GM23338 (cell line): ENCODE data around the gene SLC16A6.

ENCODE experiments used
- CREB1 ChIP-seq: fragments of 250-450 bp; sonication (Bioruptor Pico); IDR thresholded peaks from 2 replicates; pipeline ENCODE4 v1.5.0; 2020; ENCODE audit warnings: low read depth, mild to moderate bottlenecking, moderate library complexity
- CTCF ChIP-seq, 2 experiments: fragments of 200-600 bp in 1 of 2; sonication (generic) in 1 of 2; conservative IDR thresholded peaks; 2 replicates each; pipeline versions ENCODE4 v1.5.1 to v1.6.1; 2016 to 2017; ENCODE audit warnings: antibody characterized with exemption in 2 of 2, low read depth in 2 of 2, mild to moderate bottlenecking in 2 of 2, moderate library complexity in 1 of 2
- ETS1 ChIP-seq: IDR thresholded peaks from 2 replicates; pipeline ENCODE4 v1.6.1; 2016; ENCODE audit warnings: antibody characterized with exemption
- EZH2 ChIP-seq: fragments of 200-600 bp; sonication (generic); IDR thresholded peaks from one replicate; pipeline ENCODE4 v1.8.0; 2017; ENCODE audit warnings: antibody characterized with exemption, mild to moderate bottlenecking, low read depth; ENCODE audit not compliant: unreplicated experiment
- EZH2phosphoT487 ChIP-seq: fragments of 200-600 bp; sonication (generic); IDR thresholded peaks from one replicate; pipeline ENCODE4 v1.8.1; 2018; ENCODE audit warnings: antibody characterized with exemption; ENCODE audit not compliant: unreplicated experiment
- NANOG ChIP-seq: IDR thresholded peaks from 2 replicates; pipeline ENCODE4 v1.6.1; 2016; ENCODE audit warnings: antibody characterized with exemption, borderline replicate concordance
- POLR2AphosphoS5 ChIP-seq: IDR thresholded peaks from 2 replicates; pipeline ENCODE4 v1.6.1; 2016; ENCODE audit warnings: antibody characterized with exemption, low read depth
- REST ChIP-seq: IDR thresholded peaks from one replicate; pipeline ENCODE4 v1.6.1; 2018; ENCODE audit warnings: antibody characterized with exemption; ENCODE audit not compliant: unreplicated experiment
- STAT1 ChIP-seq: IDR thresholded peaks from one replicate; pipeline ENCODE4 v1.6.1; 2016; ENCODE audit warnings: antibody characterized with exemption; ENCODE audit not compliant: unreplicated experiment
- ZNF114 ChIP-seq: fragments of 250-450 bp; sonication (Bioruptor Pico); IDR thresholded peaks from 2 replicates; pipeline ENCODE4 v1.5.0; 2020; ENCODE audit warnings: mild to moderate bottlenecking, moderate library complexity
- ZNF331 ChIP-seq: fragments of 250-450 bp; sonication (Bioruptor Pico); IDR thresholded peaks from 2 replicates; pipeline ENCODE4 v1.5.0; 2020; ENCODE audit warnings: low read depth, mild to moderate bottlenecking, moderate library complexity

- TF ChIP-seq CTCF (conservative IDR thresholded peaks at IDR 0.05; ENCODE audit: low read depth in 2 of 2) (no peak), REST (no peak), EZH2 (no peak), POLR2AphosphoS5 (no peak), EZH2phosphoT487 (no peak), ZNF114 (CRISPR knock-in tag) (no peak), CREB1 (CRISPR knock-in tag) (no peak), ETS1 (no peak), STAT1 (no peak), ZNF331 (CRISPR knock-in tag) (no peak), NANOG (no peak)
These were observed 33.0 kb downstream of the SLC16A6 start for GRCh38 chr17:68257934-68258333.
